Fibroblast of gingiva (primary cell): ENCODE results near the gene FCHO2.

Source experiments
- DNase-seq: peaks from one replicate; pipeline ENCODE4 v3.0.0-alpha.2; 2011; ENCODE audit warnings: low read depth

FCHO2 gene

GRCh38 chr5:73110190-73110589, 154.3 kb downstream of the FCHO2 start:
- no peak for DNase-seq

- no peak for DNase-seq
Measured at GRCh38 chr5:73111536-73111935, 155.7 kb downstream of the FCHO2 start.

GRCh38 chr5:73112359-73112758, 156.5 kb downstream of the FCHO2 start:
- DNase-seq = no peak

GRCh38 chr5:73114044-73114688, 158.3 kb downstream of the FCHO2 start:
- no peak for DNase-seq

- DNase-seq = peak; percentile 82
Measured at GRCh38 chr5:73115399-73116051, 159.7 kb downstream of the FCHO2 start.

- DNase-seq = no peak
Measured at GRCh38 chr5:73116506-73116905, 160.7 kb downstream of the FCHO2 start.

GRCh38 chr5:73117088-73117740, 161.4 kb downstream of the FCHO2 start:
- DNase-seq = no peak

- DNase-seq = no peak
Measured at GRCh38 chr5:73118391-73118973, 162.6 kb downstream of the FCHO2 start.

- no peak for DNase-seq
Measured at GRCh38 chr5:73119451-73120157, 163.8 kb downstream of the FCHO2 start.

- DNase-seq = peak; percentile 38
Measured at GRCh38 chr5:73120222-73121118, 164.6 kb downstream of the FCHO2 start, which contains the start of gene TMEM171. Gene TMEM171 (plus strand): TSS chr5:73120575. CDS start chr5:73123374, 2,799 bp downstream.

- DNase-seq = no peak
Measured at GRCh38 chr5:73121119-73121463, 165.2 kb downstream of the FCHO2 start.

GRCh38 chr5:73122875-73123810, 167.3 kb downstream of the FCHO2 start:
- DNase-seq = peak; percentile 85

GRCh38 chr5:73125289-73125688, 169.4 kb downstream of the FCHO2 start:
- DNase-seq = no peak

GRCh38 chr5:73126381-73126780, 170.5 kb downstream of the FCHO2 start:
- peak; percentile 58 for DNase-seq

- no peak for DNase-seq
Measured at GRCh38 chr5:73126957-73127356, 171.1 kb downstream of the FCHO2 start.

GRCh38 chr5:73129143-73129542, 173.3 kb downstream of the FCHO2 start:
- no peak for DNase-seq

GRCh38 chr5:73130811-73131210, 175.0 kb downstream of the FCHO2 start:
- DNase-seq = no peak

- DNase-seq = no peak
Measured at GRCh38 chr5:73131711-73132425, 176.0 kb downstream of the FCHO2 start.

GRCh38 chr5:73132759-73133158, 176.9 kb downstream of the FCHO2 start:
- DNase-seq = no peak
